Esophagus squamous epithelium (tissue), 5 donors: ENCODE results near the gene ATP8A2. TPM values are rescaled to one million over a fixed set of nuclear protein-coding genes. Genes with fewer than 3 reads are reported as not detected.

Source experiments
- DNase-seq: peaks from one replicate; lab custom pipeline; 2025; lab: John Stamatoyannopoulos, UW
- H3K27ac ChIP-seq, 4 donors: fragments of 200-600 bp; sonication (generic); one replicate each; pipeline ENCODE4 v1.5.1; 2016 to 2019; ENCODE audit warnings: mild to moderate bottlenecking in 1 of 4
- H3K27me3 ChIP-seq, 4 donors: fragments of 200-600 bp; sonication (generic); 1 replicate in 3 of 4; 2 replicates in 1 of 4; pipeline versions ENCODE4 v1.5.1 to v1.6.0; 2017 to 2021; ENCODE audit warnings: antibody characterized with exemption in 1 of 4
- H3K36me3 ChIP-seq, 3 donors: fragments of 200-600 bp; sonication (generic); one replicate each; pipeline ENCODE4 v1.5.1; 2016 to 2019
- H3K4me1 ChIP-seq, 3 donors: fragments of 200-600 bp; sonication (generic); one replicate each; pipeline ENCODE4 v1.5.1; 2017 to 2019
- H3K4me3 ChIP-seq, 4 donors: fragments of 200-600 bp; sonication (generic); 1 replicate in 3 of 4; 2 replicates in 1 of 4; pipeline ENCODE4 v1.5.1; 2016 to 2019; ENCODE audit warnings: mild to moderate bottlenecking in 2 of 4, moderate library complexity in 1 of 4
- H3K9me3 ChIP-seq, 3 donors: fragments of 200-600 bp; sonication (generic); one replicate each; pipeline ENCODE4 v1.5.1; 2016 to 2019
- POLR2A ChIP-seq, 4 donors: fragments of 450-650 bp; IDR thresholded peaks; one replicate each; pipeline ENCODE4 v1.6.1; 2017; ENCODE audit warnings: antibody characterized with exemption in 4 of 4, mild to moderate bottlenecking in 4 of 4, moderate library complexity in 3 of 4
- WGBS, 2 donors: methylation state at CpG; one replicate each; pipeline ENCODE4 v1.1.5; 2018; 5-methylcytosine and 5-hydroxymethylcytosine counted together
- intact Hi-C: fragments of 100-400 bp; cut with DNase I; formaldehyde crosslinking; loops from one replicate; pipeline ENCODE4 v1.15.0; 2022
- total RNA-seq, 4 donors: library from RNA; depleted of rRNA; stranded (reverse); fragments of >200 nt; gene quantifications; one replicate each; pipeline ENCODE4 v1.1.0, GENCODE V29; 2016
- TF ChIP-seq, protein P1 (sequence below), 6 experiments: fragments of 450-650 bp in 4 of 6; fragments of 200-600 bp in 2 of 6; sonication (generic) in 2 of 6; IDR thresholded peaks; one replicate each; pipeline ENCODE4 v1.5.1; 2016 to 2019; ENCODE audit warnings: antibody characterized with exemption in 6 of 6, mild to moderate bottlenecking in 4 of 6, moderate library complexity in 4 of 6
- donor health status: DM: yes; HTN: yes; CAD: no.

ATP8A2 gene
- total RNA-seq, 4 donors from 2014 or later, result not detected

DNA sequence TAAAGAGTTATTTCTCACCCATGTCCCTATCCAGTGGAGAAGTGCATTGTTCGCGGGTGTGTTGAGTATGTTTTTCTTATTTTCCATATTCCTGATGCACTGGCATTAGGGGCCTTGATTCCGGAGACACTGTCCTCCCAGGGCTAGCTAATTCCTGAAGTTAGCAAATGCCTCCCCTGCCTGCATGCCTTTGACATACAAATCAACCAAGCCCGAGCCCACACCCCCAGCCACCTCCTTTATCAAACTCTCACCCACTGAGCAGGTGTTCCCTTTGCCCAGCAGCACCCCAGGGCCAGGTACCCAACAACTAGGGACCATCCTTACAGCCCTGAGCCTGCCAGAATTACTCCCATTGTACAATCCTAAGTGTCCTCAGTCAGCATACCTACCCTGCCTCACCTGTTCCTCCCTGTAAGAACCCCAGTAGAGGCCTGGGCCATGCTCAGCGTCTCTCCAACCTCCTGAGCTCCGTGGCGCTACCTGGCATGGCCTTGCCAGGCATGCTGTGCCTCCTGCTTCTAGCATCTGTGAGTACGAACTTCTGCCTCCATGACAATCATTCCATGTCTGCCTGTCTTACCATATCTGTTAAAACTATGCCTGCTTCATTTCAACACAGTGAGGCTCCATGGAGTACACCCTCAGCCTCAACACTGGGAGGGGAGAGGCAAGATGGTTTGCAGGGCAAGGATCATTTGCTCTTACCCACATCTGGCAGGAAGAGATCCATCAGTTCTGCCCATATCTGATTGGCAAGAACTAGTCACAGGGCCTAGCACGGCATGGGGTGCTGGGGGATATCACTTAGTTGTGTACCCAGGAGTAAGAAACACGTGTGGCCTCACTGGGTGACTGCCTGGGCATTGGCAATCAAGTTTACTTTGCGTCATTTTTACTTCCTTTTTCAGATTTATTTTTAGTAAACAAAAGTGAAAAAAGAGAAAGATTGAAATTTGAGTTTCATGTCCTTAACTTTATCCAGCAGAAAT, 476.2 kb downstream of the ATP8A2 start:
- H3K9me3 ChIP-seq, result no peaks in the 10 kb centered on the region
- WGBS, 2 donors, result 75 to 78% methylated on average over 10 to 11 of the region's 11 CpGs
- no peaks in the 10 kb centered on the region for H3K27me3 ChIP-seq
- no peak overlapping the region for H3K27ac ChIP-seq
- intact Hi-C loops, result no loop called here
- H3K4me1 ChIP-seq, result peaks cover 0 to 16% (median 0%) of the 10 kb centered on the region in 3 donors
- DNase-seq, result no peak
- H3K36me3 ChIP-seq, result no peaks in the 10 kb centered on the region
- no peak overlapping the region for H3K4me3 ChIP-seq
- TF ChIP-seq, protein P1, sequence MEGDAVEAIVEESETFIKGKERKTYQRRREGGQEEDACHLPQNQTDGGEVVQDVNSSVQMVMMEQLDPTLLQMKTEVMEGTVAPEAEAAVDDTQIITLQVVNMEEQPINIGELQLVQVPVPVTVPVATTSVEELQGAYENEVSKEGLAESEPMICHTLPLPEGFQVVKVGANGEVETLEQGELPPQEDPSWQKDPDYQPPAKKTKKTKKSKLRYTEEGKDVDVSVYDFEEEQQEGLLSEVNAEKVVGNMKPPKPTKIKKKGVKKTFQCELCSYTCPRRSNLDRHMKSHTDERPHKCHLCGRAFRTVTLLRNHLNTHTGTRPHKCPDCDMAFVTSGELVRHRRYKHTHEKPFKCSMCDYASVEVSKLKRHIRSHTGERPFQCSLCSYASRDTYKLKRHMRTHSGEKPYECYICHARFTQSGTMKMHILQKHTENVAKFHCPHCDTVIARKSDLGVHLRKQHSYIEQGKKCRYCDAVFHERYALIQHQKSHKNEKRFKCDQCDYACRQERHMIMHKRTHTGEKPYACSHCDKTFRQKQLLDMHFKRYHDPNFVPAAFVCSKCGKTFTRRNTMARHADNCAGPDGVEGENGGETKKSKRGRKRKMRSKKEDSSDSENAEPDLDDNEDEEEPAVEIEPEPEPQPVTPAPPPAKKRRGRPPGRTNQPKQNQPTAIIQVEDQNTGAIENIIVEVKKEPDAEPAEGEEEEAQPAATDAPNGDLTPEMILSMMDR (IDR thresholded peaks at IDR 0.05), result no peak
- TF ChIP-seq POLR2A (IDR thresholded peaks at IDR 0.05), result no peak

- intact Hi-C loops, result no loop called here
- Histone ChIP-seq H3K4me1 (peaks cover 0 to 16% (median 0%) of the 10 kb centered on the region in 3 donors), H3K27me3 (no peaks in the 10 kb centered on the region), H3K9me3 (no peaks in the 10 kb centered on the region), H3K27ac (no peak overlapping the region), H3K36me3 (no peaks in the 10 kb centered on the region), H3K4me3 (no peak overlapping the region)
- TF ChIP-seq, protein P1 (IDR thresholded peaks at IDR 0.05), result no peak
- TF ChIP-seq POLR2A (IDR thresholded peaks at IDR 0.05), result no peak
- DNase-seq, result no peak
- WGBS, 2 donors, result 79 to 82% methylated on average over 6 to 7 of the region's 8 CpGs
These were observed 477.3 kb downstream of the ATP8A2 start for GRCh38 chr13:25848812-25849745.

DNA sequence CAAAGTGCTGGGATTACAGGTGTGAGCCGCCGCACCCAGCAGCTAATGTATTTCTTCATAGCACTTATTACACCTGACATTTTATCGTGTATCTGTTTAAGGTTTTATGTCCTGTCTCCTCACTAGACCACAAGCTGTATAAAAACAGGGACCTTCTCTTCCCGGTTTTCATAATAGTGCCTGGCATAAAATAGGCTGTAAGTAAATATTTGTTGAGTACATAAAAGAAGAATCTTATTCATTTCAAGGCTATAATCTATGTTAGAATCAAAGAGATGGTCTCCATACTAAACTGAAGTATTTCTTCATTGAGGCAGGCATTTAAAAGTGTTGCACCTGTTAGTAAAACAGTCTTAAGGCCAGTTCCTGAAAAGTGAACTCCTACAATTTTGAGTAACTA, 486.1 kb downstream of the ATP8A2 start:
- H3K27ac ChIP-seq, result no peak overlapping the region
- intact Hi-C loops, result no loop called here
- no peaks in the 10 kb centered on the region for H3K4me1 ChIP-seq
- no peaks in the 10 kb centered on the region for H3K27me3 ChIP-seq
- no peaks in the 10 kb centered on the region for H3K36me3 ChIP-seq
- no peak for TF ChIP-seq POLR2A (IDR thresholded peaks at IDR 0.05)
- TF ChIP-seq, protein P1 (IDR thresholded peaks at IDR 0.05), result no peak
- no peak overlapping the region for H3K4me3 ChIP-seq
- DNase-seq, result no peak
- H3K9me3 ChIP-seq, result no peaks in the 10 kb centered on the region
- WGBS, 2 donors, result 61 to 76% methylated on average over 4 of the region's 4 CpGs

GRCh38 chr13:25859528-25859927, 487.8 kb downstream of the ATP8A2 start:
- no peaks in the 10 kb centered on the region for H3K27me3 ChIP-seq
- H3K4me1 ChIP-seq, result no peaks in the 10 kb centered on the region
- WGBS, 2 donors, result 45 to 54% methylated on average over 3 of the region's 3 CpGs
- H3K36me3 ChIP-seq, result no peaks in the 10 kb centered on the region
- no peak overlapping the region for H3K27ac ChIP-seq
- no peaks in the 10 kb centered on the region for H3K9me3 ChIP-seq
- TF ChIP-seq, protein P1 (IDR thresholded peaks at IDR 0.05), result no peak
- no peak for TF ChIP-seq POLR2A (IDR thresholded peaks at IDR 0.05)
- no peak overlapping the region for H3K4me3 ChIP-seq
- DNase-seq, result no peak
- intact Hi-C loops, result no loop called here
